Panc1 (cell line): ENCODE results near the gene HKDC1. TPM values are rescaled to one million over a fixed set of nuclear protein-coding genes. Genes with fewer than 3 reads are reported as not detected.

Experiments
- ATAC-seq: fragments of 200-7000 bp; cut with Tn5 transposase; 2 replicates; pipeline ENCODE4 v1.9.1; 2020; ENCODE audit warnings: mild to moderate bottlenecking, moderate library complexity
- BruUV-seq: library from RNA; stranded (reverse); fragments of 400-500 nt; replicated peaks from 2 replicates; lab custom pipeline; 2021; lab: Mats Ljungman, UMichigan
- CTCF ChIA-PET: fragments of 300-600 bp; sonication (Branson Sonifier 250); formaldehyde crosslinking; loops from one replicate; lab custom pipeline; 2022; ENCODE audit warnings: antibody characterized with exemption; lab: Charles Lee
- POLR2A ChIA-PET: fragments of 300-600 bp; sonication (Branson Sonifier 250); formaldehyde crosslinking; loops from one replicate; lab custom pipeline; 2022; ENCODE audit warnings: antibody characterized with exemption; lab: Charles Lee
- DNase-seq: peaks from one replicate; pipeline ENCODE4 v3.0.0-alpha.2; 2010; ENCODE audit warnings: low read depth, low spot score
- H3K27ac ChIP-seq: 2 replicates; pipeline ENCODE4 v1.5.1; 2011; ENCODE audit warnings: mild to moderate bottlenecking, low read length, inconsistent platforms
- H3K27me3 ChIP-seq: fragments of 200-500 bp; sonication (Bioruptor generic); 2 replicates; pipeline ENCODE4 v1.6.0; 2014; ENCODE audit warnings: low read length, inconsistent platforms; ENCODE audit not compliant: control insufficient read depth, insufficient read depth
- H3K36me3 ChIP-seq: fragments of 200-500 bp; sonication (Bioruptor generic); 2 replicates; pipeline ENCODE4 v1.5.1; 2014; ENCODE audit warnings: inconsistent platforms, mild to moderate bottlenecking, low read length, moderate library complexity; ENCODE audit not compliant: control insufficient read depth, insufficient read depth
- H3K4me1 ChIP-seq: 2 replicates; pipeline ENCODE4 v1.5.1; 2011; ENCODE audit warnings: inconsistent platforms, mild to moderate bottlenecking, low read length, moderate library complexity; ENCODE audit not compliant: control insufficient read depth, insufficient read depth
- H3K4me3 ChIP-seq, 2 experiments: 2 replicates each; pipeline ENCODE4 v1.5.1; 2011 to 2012; ENCODE audit warnings: low read depth in 2 of 2, low read length in 2 of 2, mild to moderate bottlenecking in 2 of 2, inconsistent platforms in 1 of 2, moderate library complexity in 1 of 2
- H3K9me3 ChIP-seq: fragments of 200-500 bp; sonication (Bioruptor generic); 2 replicates; pipeline ENCODE4 v1.5.1; 2014; ENCODE audit warnings: low read depth, mild to moderate bottlenecking, inconsistent platforms, low read length, moderate library complexity; ENCODE audit not compliant: control insufficient read depth, insufficient read depth
- CTCF ChIP-seq: fragments of 450-650 bp; IDR thresholded peaks from 2 replicates; pipeline ENCODE4 v1.5.1; 2017; ENCODE audit warnings: mild to moderate bottlenecking
- POLR2AphosphoS5 ChIP-seq: IDR thresholded peaks from 2 replicates; pipeline ENCODE4 v1.6.1; 2012; ENCODE audit warnings: mild to moderate bottlenecking, low read depth, low read length, moderate library complexity
- REST ChIP-seq, 2 experiments: IDR thresholded peaks; 2 replicates each; pipeline ENCODE4 v1.6.1; 2011 to 2012; ENCODE audit warnings: low read depth in 2 of 2, control low read depth in 1 of 2, low read length in 1 of 2, mild to moderate bottlenecking in 1 of 2, moderate library complexity in 1 of 2; ENCODE audit not compliant: insufficient read depth in 1 of 2
- TCF7L2 ChIP-seq: IDR thresholded peaks from 2 replicates; pipeline ENCODE4 v1.6.1; 2011; ENCODE audit warnings: mild to moderate bottlenecking, low read depth, low read length, inconsistent platforms
- in situ Hi-C: cut with HindIII; loops from 2 replicates; pipeline ENCODE4 v1.10.0; 2016; ENCODE audit warnings: low sequenced_read_pairs, low pct_unique_long_range_greater_than_20kb
- intact Hi-C: fragments of 100-400 bp; cut with micrococcal nuclease; formaldehyde crosslinking; loops from one replicate; pipeline ENCODE4 v1.10.0; 2022; ENCODE audit not compliant: unreplicated experiment
- total RNA-seq: library from RNA; stranded (reverse); gene quantifications from one replicate; pipeline ENCODE4 v1.2.1, GENCODE V29; 2021; ENCODE audit not compliant: unreplicated experiment

Gene HKDC1
- total RNA-seq, 1 experiment from 2014 or later, result 1.1 TPM

GRCh38 chr10:69202332-69202731 is 17.8 kb upstream of the HKDC1 start:
- DNase-seq, result no peak
- H3K4me3 ChIP-seq, result no peak overlapping the region
- in situ Hi-C loops, result no loop called here
- BruUV-seq, result no TSS peak
- intact Hi-C loops, result no loop called here
- peaks cover 15% of the 10 kb centered on the region for H3K36me3 ChIP-seq
- no peak for ATAC-seq
- H3K27ac ChIP-seq, result no peak overlapping the region
- no peak for TF ChIP-seq REST (IDR thresholded peaks at IDR 0.05; ENCODE audit: insufficient read depth in 1 of 2, low read depth in 2 of 2, low read length in 1 of 2)
- no peak for TF ChIP-seq CTCF
- TF ChIP-seq POLR2AphosphoS5, result no peak
- TF ChIP-seq TCF7L2, result no peak
- H3K4me1 ChIP-seq, result no peaks in the 10 kb centered on the region
- H3K9me3 ChIP-seq, result no peaks in the 10 kb centered on the region
- ChIA-PET POLR2A (interaction anchor here (0.7 kb wide), 1 partner anchor 19 kb away, joined by 5 read pairs; no protein-coding TSS in a partner anchor), CTCF (no interaction called here)
- no peaks in the 10 kb centered on the region for H3K27me3 ChIP-seq

GRCh38 chr10:69208761-69209160 is 11.4 kb upstream of the HKDC1 start:
- POLR2A ChIA-PET, result no interaction called here

More at GRCh38 chr10:69208761-69209160, 11.4 kb upstream of the HKDC1 start:
- Histone ChIP-seq H3K36me3 (peaks cover 13% of the 10 kb centered on the region), H3K27me3 (no peaks in the 10 kb centered on the region), H3K9me3 (no peaks in the 10 kb centered on the region), H3K4me3 (no peak overlapping the region), H3K27ac (no peak overlapping the region), H3K4me1 (no peaks in the 10 kb centered on the region)
- TF ChIP-seq TCF7L2, result no peak
- no peak for TF ChIP-seq REST (IDR thresholded peaks at IDR 0.05; ENCODE audit: insufficient read depth in 1 of 2, low read depth in 2 of 2, low read length in 1 of 2)
- no peak for TF ChIP-seq CTCF
- TF ChIP-seq POLR2AphosphoS5, result no peak
- ATAC-seq (no peak), DNase-seq (no peak)
- in situ Hi-C loops, result no loop called here
- BruUV-seq, result no TSS peak
- CTCF ChIA-PET, result no interaction called here
- intact Hi-C loops, result no loop called here
